Type B pancreatic cell (in vitro differentiated cells): ENCODE data around the gene SLCO2A1. TPM values are rescaled to one million over a fixed set of nuclear protein-coding genes. Genes with fewer than 3 reads are reported as not detected.
A peak's percentile ranks its signal among the peaks of the same experiment; 100 is the strongest.

Experiments
- DNase-seq: peaks from one replicate; pipeline ENCODE4 v3.0.0; 2021; ENCODE audit warnings: mixed read lengths; ENCODE audit not compliant: unreplicated experiment; ENCODE audit errors: extremely low spot score
- H3K27ac Mint-ChIP-seq: 2 replicates; pipeline ENCODE4 v1.8.0; 2021; ENCODE audit warnings: mild to moderate bottlenecking, mixed read lengths
- H3K27me3 Mint-ChIP-seq: 2 replicates; pipeline ENCODE4 v1.8.0; 2021; ENCODE audit warnings: mixed read lengths
- H3K36me3 Mint-ChIP-seq: 2 replicates; pipeline ENCODE4 v1.8.0; 2021; ENCODE audit warnings: mixed read lengths
- H3K4me1 Mint-ChIP-seq: one replicate; pipeline ENCODE4 v1.8.0; 2021; ENCODE audit warnings: mixed read lengths; ENCODE audit not compliant: unreplicated experiment
- H3K4me3 Mint-ChIP-seq: 2 replicates; pipeline ENCODE4 v1.8.0; 2021; ENCODE audit warnings: mild to moderate bottlenecking, mixed read lengths
- H3K9me3 Mint-ChIP-seq: 2 replicates; pipeline ENCODE4 v1.8.0; 2021; ENCODE audit warnings: mixed read lengths
- CTCF ChIP-seq: fragments of 200-600 bp; sonication (generic); conservative IDR thresholded peaks from 2 replicates; pipeline ENCODE4 v1.5.0; 2021; ENCODE audit warnings: antibody characterized with exemption, mild to moderate bottlenecking
- long read RNA-seq: library from polyadenylated mRNA; unstranded; transcript quantifications from one replicate; pipeline ENCODE4 v2.0.0, GENCODE V29; 2020
- total RNA-seq: library from RNA; stranded (reverse); gene quantifications from 2 replicates; pipeline ENCODE4 v1.2.1, GENCODE V29; 2021; ENCODE audit warnings: low replicate concordance

SLCO2A1 gene
- total RNA-seq, result 3.4 and 3.8 TPM in 2 replicates
- long read RNA-seq, result 0 reads

DNA sequence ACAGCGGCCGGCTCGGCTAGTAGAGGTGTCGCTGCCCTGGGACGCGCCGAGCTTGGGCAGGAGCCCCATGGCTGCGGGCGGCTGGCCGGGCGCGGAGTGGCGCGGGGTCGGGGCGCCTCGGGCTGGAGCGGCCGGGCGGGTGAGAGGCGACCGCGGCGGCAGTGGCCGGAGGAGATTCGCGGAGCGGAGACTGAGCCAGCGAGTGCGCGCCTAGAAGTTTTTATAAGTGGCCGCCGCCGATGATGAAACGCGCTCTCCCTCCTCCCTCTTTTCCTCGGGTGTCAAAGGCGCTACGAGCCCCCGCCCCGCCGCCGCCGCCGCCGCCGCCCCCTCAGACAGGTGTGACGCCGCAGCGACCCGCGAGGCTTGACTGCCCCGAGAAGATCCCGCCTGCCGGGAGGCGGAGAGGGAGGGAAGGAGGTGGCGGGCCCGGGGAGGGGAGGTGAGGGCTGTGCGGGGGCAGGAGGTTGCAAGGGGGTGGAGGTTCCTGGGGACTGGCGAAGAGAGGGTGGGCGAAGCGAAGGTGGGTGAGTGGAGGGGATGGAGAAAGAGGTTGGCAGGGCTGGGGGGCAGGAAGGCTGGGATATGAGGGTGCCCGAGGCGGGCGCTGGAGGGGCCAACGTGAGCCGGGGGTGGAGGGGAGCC, at the start of gene SLCO2A1:
Gene SLCO2A1 (minus strand): TSS at position 192 of the 645 bp plus-strand sequence. CDS start 123 bp downstream, at position 69.
- peak within 1 kb of the TSS; percentile 96 for H3K4me3 Mint-ChIP-seq
- peak within 1 kb of the TSS; percentile 82 for H3K27ac Mint-ChIP-seq
- TF ChIP-seq CTCF, result no peak
- no peaks in the 10 kb centered on the region for H3K36me3 Mint-ChIP-seq
- no peak for DNase-seq
- H3K4me1 Mint-ChIP-seq, result peaks cover 4% of the 10 kb centered on the region
- H3K27me3 Mint-ChIP-seq, result peaks cover 48% of the 10 kb centered on the region
- no peaks in the 10 kb centered on the region for H3K9me3 Mint-ChIP-seq

- Mint-ChIP-seq H3K4me3 (no peak overlapping the region), H3K4me1 (no peaks in the 10 kb centered on the region), H3K27ac (no peak overlapping the region), H3K9me3 (peaks cover 4% of the 10 kb centered on the region), H3K27me3 (no peaks in the 10 kb centered on the region), H3K36me3 (no peaks in the 10 kb centered on the region)
- no peak for TF ChIP-seq CTCF
- DNase-seq, result no peak
These were observed 49.4 kb upstream of the SLCO2A1 start for GRCh38 chr3:134079111-134079547.

- Mint-ChIP-seq H3K27me3 (no peaks in the 10 kb centered on the region), H3K4me1 (no peaks in the 10 kb centered on the region), H3K27ac (no peak overlapping the region), H3K36me3 (no peaks in the 10 kb centered on the region), H3K4me3 (no peak overlapping the region), H3K9me3 (peaks cover 4% of the 10 kb centered on the region)
- no peak for TF ChIP-seq CTCF
- DNase-seq, result no peak
These were observed 48.6 kb upstream of the SLCO2A1 start for GRCh38 chr3:134078169-134078831.

- H3K27ac Mint-ChIP-seq, result no peak overlapping the region
These were observed 48.0 kb upstream of the SLCO2A1 start for GRCh38 chr3:134077649-134078161.

DNA sequence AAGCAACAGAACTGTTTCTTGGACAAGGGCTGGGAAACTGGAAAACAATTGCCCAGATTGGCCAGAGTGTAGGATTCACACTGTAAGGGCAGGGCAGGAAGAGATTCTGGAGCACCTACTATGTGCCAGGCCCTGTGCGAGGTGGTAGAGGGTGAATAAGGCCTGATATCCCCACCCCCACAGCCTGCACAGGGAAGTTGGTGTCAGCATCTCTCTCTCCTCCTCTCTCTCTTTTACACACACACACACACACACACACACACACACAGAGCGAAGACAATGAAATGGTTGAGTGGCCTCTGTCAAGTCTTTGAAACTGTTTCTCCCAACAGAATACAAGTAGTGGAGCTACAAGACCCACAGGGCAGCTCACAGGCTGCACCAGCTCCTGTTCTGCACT, 47.1 kb upstream of the SLCO2A1 start:
- Mint-ChIP-seq H3K4me1 (no peaks in the 10 kb centered on the region), H3K27me3 (no peaks in the 10 kb centered on the region), H3K27ac (no peak overlapping the region), H3K4me3 (no peak overlapping the region), H3K36me3 (no peaks in the 10 kb centered on the region), H3K9me3 (peaks cover 4% of the 10 kb centered on the region)
- no peak for TF ChIP-seq CTCF
- no peak for DNase-seq

More at GRCh38 chr3:134077649-134078161, 48.0 kb upstream of the SLCO2A1 start:
- Mint-ChIP-seq H3K9me3 (peaks cover 4% of the 10 kb centered on the region), H3K4me3 (no peak overlapping the region), H3K27me3 (no peaks in the 10 kb centered on the region), H3K4me1 (no peaks in the 10 kb centered on the region), H3K36me3 (no peaks in the 10 kb centered on the region)
- DNase-seq, result no peak
- no peak for TF ChIP-seq CTCF
